Calu3 (cell line): ENCODE data around the gene ATG9B. TPM values are rescaled to one million over a fixed set of nuclear protein-coding genes. Genes with fewer than 3 reads are reported as not detected.
A peak's percentile ranks its signal among the peaks of the same experiment; 100 is the strongest.
"Not testable (repeated sequence)": the region's sequence is repeated elsewhere in the genome, so short reads cannot be mapped to it uniquely, and the experiment has no call there.

ENCODE experiments used
- BruUV-seq: library from RNA; stranded (reverse); fragments of 400-500 nt; replicated peaks from 2 replicates; lab custom pipeline; 2021; lab: Mats Ljungman, UMichigan
- CTCF ChIA-PET: fragments of 300-600 bp; sonication (Branson Sonifier 250); formaldehyde crosslinking; loops from one replicate; lab custom pipeline; 2022; ENCODE audit warnings: antibody characterized with exemption; lab: Charles Lee
- DNase-seq: peaks from one replicate; pipeline ENCODE4 v3.0.0; 2022
- H3K27ac Mint-ChIP-seq: one replicate; pipeline ENCODE4 v1.8.0; 2022; ENCODE audit warnings: mixed read lengths; ENCODE audit not compliant: unreplicated experiment
- H3K27me3 Mint-ChIP-seq: one replicate; pipeline ENCODE4 v1.8.0; 2022; ENCODE audit warnings: mixed read lengths; ENCODE audit not compliant: unreplicated experiment
- H3K36me3 Mint-ChIP-seq: one replicate; pipeline ENCODE4 v1.8.0; 2022; ENCODE audit warnings: mild to moderate bottlenecking, moderate library complexity, mixed read lengths; ENCODE audit not compliant: insufficient read depth, unreplicated experiment
- H3K4me1 Mint-ChIP-seq: one replicate; pipeline ENCODE4 v1.8.0; 2022; ENCODE audit warnings: mild to moderate bottlenecking, low read depth, mixed read lengths; ENCODE audit not compliant: unreplicated experiment
- H3K4me3 Mint-ChIP-seq: one replicate; pipeline ENCODE4 v1.8.0; 2022; ENCODE audit warnings: mild to moderate bottlenecking, low read depth, moderate library complexity, mixed read lengths; ENCODE audit not compliant: unreplicated experiment
- H3K9me3 Mint-ChIP-seq: one replicate; pipeline ENCODE4 v1.8.0; 2022; ENCODE audit warnings: low read depth, mixed read lengths; ENCODE audit not compliant: unreplicated experiment
- intact Hi-C: fragments of 100-400 bp; cut with micrococcal nuclease; formaldehyde crosslinking; loops from one replicate; pipeline ENCODE4 v1.10.0; 2022; ENCODE audit not compliant: unreplicated experiment
- total RNA-seq: library from RNA; stranded (reverse); gene quantifications from 2 replicates; pipeline ENCODE4 v1.2.3, GENCODE V29; 2022
- TF ChIP-seq, protein P1 (sequence below): fragments of 200-600 bp; IDR thresholded peaks from one replicate; pipeline ENCODE4 v1.8.0; 2022; ENCODE audit warnings: antibody characterized with exemption; ENCODE audit not compliant: unreplicated experiment

ATG9B gene
- total RNA-seq, 1 experiment from 2014 or later = 7.9 TPM

DNA sequence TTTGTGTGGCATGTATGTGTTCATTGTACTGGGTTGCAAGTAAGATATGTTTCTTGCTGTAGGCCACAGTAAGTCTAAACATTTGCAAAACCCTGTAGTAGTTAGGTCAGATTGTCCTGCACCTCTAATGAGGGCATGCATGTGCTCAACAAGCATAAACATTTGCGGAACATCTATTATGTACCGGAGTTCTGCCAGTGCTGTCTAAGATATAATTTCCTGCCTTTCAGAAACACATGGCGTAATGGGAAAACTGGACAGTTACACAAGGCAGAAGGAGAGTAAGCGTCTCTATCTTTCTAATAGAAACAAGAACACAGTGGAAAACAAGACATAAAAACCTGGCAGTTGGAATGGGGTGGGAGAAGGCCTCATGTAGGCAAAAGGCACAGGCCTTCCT is 6.7 kb upstream of the ATG9B start:
- no TSS peak for BruUV-seq
- TF ChIP-seq, protein P1, sequence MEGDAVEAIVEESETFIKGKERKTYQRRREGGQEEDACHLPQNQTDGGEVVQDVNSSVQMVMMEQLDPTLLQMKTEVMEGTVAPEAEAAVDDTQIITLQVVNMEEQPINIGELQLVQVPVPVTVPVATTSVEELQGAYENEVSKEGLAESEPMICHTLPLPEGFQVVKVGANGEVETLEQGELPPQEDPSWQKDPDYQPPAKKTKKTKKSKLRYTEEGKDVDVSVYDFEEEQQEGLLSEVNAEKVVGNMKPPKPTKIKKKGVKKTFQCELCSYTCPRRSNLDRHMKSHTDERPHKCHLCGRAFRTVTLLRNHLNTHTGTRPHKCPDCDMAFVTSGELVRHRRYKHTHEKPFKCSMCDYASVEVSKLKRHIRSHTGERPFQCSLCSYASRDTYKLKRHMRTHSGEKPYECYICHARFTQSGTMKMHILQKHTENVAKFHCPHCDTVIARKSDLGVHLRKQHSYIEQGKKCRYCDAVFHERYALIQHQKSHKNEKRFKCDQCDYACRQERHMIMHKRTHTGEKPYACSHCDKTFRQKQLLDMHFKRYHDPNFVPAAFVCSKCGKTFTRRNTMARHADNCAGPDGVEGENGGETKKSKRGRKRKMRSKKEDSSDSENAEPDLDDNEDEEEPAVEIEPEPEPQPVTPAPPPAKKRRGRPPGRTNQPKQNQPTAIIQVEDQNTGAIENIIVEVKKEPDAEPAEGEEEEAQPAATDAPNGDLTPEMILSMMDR = no peak
- Mint-ChIP-seq H3K4me3 (no peak overlapping the region), H3K27me3 (no peaks in the 10 kb centered on the region), H3K27ac (no peak overlapping the region), H3K36me3 (peaks cover 20% of the 10 kb centered on the region), H3K4me1 (peaks cover 37% of the 10 kb centered on the region), H3K9me3 (no peaks in the 10 kb centered on the region)
- CTCF ChIA-PET = no interaction called here
- intact Hi-C loops = no loop called here
- no peak for DNase-seq

DNA sequence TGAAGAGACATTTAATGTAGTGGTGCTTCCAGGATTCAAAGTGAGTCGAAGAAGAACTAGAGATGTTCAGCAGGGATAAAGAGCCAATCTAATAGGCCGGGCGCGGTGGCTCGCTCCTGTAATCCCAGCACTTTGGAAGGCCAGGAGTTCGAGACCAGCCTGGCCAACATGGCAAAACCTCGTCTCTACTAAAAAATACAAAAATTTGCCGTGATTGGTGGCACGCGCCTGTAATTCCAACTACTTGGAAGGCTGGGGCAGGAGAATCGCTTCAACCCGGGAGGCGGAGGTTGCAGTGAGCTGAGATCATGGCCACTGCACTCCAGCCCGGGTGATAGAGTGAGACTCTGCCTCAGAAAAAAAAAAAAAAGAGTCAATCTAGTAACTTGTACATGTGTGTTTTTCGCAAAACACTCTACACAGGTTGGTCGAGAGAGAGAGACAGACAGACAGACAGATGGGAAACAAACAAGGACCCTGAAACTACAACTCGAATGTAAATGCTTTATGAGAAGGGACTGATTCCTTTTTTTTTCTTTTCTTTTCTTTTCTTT is 4.7 kb upstream of the ATG9B start:
- TF ChIP-seq, protein P1 = no peak
- intact Hi-C loops = loop anchor here (1.0 to 10.0 kb wide), 4 partner anchors 29 to 82 kb away; partner anchors contain the start of genes FASTK and TMUB1
- Mint-ChIP-seq H3K36me3 (peaks cover 20% of the 10 kb centered on the region), H3K27ac (peak overlapping the region; percentile 94), H3K27me3 (no peaks in the 10 kb centered on the region), H3K4me3 (peak overlapping the region; percentile 82), H3K4me1 (peaks cover 55% of the 10 kb centered on the region), H3K9me3 (no peaks in the 10 kb centered on the region)
- CTCF ChIA-PET = interaction anchor here (1.0 to 1.4 kb wide), 10 partner anchors 10 to 152 kb away, joined by 3 to 6 read pairs (median 4); partner anchors contain the start of genes FASTK, NOS3 and TMUB1
- no peak for DNase-seq
- no TSS peak for BruUV-seq

DNA sequence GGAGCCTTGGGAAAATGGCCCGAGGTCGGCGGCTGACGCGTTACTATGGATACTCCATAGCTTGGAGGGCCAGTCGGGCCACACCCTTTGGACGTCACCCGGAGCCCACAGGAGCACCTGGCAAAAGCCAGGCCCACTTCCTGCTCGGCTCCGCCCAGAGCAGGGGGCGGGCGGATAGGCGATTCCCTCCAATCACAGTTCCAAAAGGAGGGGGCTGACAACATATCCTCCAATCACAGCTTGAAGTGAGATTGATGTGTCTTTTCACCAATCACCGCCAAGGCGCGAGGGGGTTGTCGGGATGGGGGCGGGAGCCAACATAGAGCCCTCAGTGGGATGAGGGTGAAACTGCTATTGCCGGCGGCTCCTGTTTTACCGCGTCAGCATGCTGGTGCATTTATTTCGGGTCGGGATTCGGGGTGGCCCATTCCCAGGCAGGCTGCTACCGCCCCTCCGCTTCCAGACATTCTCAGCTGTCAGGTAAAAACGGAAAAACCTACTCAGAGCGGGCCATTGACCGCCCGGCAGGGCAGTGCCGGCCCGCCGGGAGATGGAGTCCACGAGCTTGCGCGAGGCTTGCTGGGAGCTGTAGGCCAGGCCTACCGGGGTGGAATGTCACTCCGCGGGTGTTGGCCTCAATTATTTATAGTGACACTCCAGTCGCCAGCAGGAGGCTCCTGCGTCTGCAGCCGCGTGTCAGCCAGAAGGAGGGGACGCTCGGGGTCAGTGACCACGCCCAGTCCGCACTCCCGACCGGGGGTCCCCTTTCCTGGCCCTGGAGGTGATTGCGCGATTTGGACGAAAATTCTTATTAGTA is 4.0 kb upstream of the ATG9B start, which contains the start of gene ABCB8:
ABCB8 (plus strand) TSS at position 320 of the 817 bp plus-strand sequence; CDS start at position 386, 66 bp downstream.
- H3K36me3 Mint-ChIP-seq = peaks cover 20% of the 10 kb centered on the region
- TF ChIP-seq, protein P1 = peak; percentile 60
- peak within 1 kb of the TSS; percentile 82 for H3K4me3 Mint-ChIP-seq
- BruUV-seq = TSS peak; percentile 84
- H3K9me3 Mint-ChIP-seq = no peaks in the 10 kb centered on the region
- intact Hi-C loops = loop anchor here (1.0 to 10.0 kb wide), 4 partner anchors 30 to 82 kb away; partner anchors contain the start of genes FASTK and TMUB1
- peak within 1 kb of the TSS; percentile 94 for H3K27ac Mint-ChIP-seq
- CTCF ChIA-PET = interaction anchor here (0.7 to 1.4 kb wide), 18 partner anchors 9 to 200 kb away, joined by 3 to 13 read pairs (median 4); partner anchors contain the start of genes CDK5, FASTK, NOS3 and TMUB1
- H3K4me1 Mint-ChIP-seq = peaks cover 55% of the 10 kb centered on the region
- peak; percentile 99 for DNase-seq
- no peaks in the 10 kb centered on the region for H3K27me3 Mint-ChIP-seq

DNA sequence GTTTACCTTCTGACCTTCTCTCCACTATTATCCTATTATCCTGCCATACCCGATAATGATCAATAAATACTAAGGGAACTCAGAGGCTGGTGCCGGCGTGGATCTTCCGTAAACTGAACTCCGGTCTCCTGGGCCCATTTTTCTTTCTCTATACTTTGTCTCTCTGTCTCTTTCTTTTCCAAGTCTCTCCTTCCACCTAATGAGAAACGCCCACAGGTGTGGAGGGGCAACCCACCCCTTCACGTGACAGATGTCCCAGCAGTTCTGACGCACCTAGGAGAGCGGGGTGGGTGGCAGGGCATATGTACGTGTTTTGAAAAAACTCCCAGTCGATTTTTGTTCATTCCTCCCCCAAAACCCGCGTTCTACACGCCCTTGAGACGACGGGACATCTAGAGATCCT is 3.4 kb upstream of the ATG9B start:
- CTCF ChIA-PET = interaction anchor here (0.7 to 1.4 kb wide), 15 partner anchors 8 to 201 kb away, joined by 3 to 13 read pairs (median 4); partner anchors contain the start of genes CDK5, FASTK, NOS3 and TMUB1
- not testable (repeated sequence) for DNase-seq, H3K27me3 Mint-ChIP-seq, H3K9me3 Mint-ChIP-seq
- H3K4me3 Mint-ChIP-seq = peak overlapping the region; percentile 82
- peak overlapping the region; percentile 94 for H3K27ac Mint-ChIP-seq
- TSS peak; percentile 91 for BruUV-seq
- peaks cover 55% of the 10 kb centered on the region for H3K4me1 Mint-ChIP-seq
- intact Hi-C loops = loop anchor here (1.0 to 10.0 kb wide), 4 partner anchors 31 to 83 kb away; partner anchors contain the start of genes FASTK and TMUB1
- H3K36me3 Mint-ChIP-seq = peaks cover 26% of the 10 kb centered on the region

DNA sequence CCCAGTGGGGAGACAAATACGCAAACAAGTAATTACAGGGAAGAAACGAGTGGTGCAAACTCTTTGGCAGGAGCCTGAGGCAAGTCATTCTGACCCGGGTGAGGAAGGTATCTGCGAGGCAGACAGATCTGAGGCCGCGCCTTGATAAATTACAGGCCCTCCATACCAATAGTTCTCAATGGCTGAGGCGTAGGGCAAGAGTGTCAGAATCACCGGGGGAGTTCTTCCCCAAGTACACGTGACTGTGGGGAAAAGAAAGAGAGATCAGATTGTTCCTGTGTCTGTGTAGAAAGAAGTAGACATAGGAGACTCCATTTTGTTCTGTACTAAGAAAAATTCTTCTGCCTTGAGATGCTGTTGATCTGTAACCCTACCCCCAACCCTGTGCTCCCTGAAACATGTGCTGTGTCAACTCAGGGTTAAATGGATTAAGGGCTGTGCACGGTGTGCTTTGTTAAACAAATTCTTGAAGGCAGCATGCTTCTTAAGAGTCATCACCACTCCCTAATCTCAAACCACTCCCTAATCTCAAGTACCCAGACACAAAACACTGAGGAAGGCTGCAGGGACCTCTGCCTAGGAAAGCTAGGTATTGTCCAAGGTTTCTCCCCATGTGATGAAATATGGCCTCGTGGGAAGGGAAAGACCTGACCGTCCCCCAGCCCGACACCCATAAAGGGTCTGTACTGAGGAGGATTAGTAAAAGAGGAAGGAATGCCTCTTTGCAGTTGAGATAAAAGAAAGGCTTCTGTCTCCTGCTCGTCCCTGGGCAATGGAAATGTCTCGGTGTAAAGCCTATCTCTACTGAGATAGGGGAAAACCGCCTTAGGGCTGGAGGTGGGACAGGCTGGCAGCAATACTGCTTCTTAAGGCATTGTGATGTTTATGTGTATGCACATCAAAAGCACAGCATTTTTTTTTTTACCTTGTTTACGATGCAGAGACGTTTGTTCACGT is 2.8 kb upstream of the ATG9B start:
- peak overlapping the region; percentile 94 for H3K27ac Mint-ChIP-seq
- CTCF ChIA-PET = interaction anchor here (0.7 to 1.4 kb wide), 5 partner anchors 8 to 61 kb away, joined by 3 to 13 read pairs (median 3); partner anchors contain the start of gene CDK5
- peaks cover 55% of the 10 kb centered on the region for H3K4me1 Mint-ChIP-seq
- intact Hi-C loops = loop anchor here (5.0 to 10.0 kb wide), 2 partner anchors 55 to 62 kb away; partner anchors contain the start of genes FASTK and TMUB1
- not testable (repeated sequence) for H3K27me3 Mint-ChIP-seq, DNase-seq, BruUV-seq, H3K9me3 Mint-ChIP-seq
- H3K36me3 Mint-ChIP-seq = peaks cover 25% of the 10 kb centered on the region
- H3K4me3 Mint-ChIP-seq = peak overlapping the region; percentile 82
